ELR (cell line): ENCODE data around the gene DGKI.

Experiments used
- DNase-seq: peaks from one replicate; pipeline ENCODE4 v3.0.0-alpha.2; 2015; ENCODE audit warnings: low read depth

DGKI gene

DNA sequence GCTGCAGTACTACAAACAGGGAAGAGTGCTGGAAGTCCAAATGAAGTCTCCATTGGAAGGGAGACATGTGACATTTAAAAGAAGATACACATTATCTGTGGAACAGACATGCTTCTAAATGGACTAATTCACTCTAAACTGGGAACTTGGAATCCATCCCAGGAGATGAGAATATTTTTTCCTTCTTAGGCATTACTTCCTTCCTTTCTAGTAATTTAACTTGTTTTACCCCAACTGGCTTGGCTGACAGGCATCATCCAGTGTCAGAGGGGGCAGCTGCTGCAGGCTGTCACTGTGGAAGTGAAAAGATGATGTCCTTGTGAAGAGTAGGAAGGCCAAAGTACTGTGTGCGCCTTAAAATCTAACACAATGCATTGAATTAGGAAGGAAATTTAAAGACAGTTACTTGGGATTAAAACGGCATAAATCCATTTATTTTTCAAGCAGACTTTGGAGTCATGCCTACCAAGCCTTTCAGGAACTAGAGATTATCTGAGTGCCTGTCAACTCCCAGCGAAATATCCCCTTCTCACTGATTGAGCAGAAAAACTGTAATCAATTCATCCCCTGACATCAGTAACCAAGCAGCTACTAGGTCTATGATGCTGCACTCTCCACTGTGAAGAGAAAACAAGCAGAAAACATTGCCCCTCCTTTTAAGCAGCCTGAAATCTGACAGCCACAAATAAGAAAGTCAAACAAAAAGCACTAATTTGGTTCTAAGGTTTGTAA lies 161.2 kb downstream of the DGKI start:
- no peak for DNase-seq

DNA sequence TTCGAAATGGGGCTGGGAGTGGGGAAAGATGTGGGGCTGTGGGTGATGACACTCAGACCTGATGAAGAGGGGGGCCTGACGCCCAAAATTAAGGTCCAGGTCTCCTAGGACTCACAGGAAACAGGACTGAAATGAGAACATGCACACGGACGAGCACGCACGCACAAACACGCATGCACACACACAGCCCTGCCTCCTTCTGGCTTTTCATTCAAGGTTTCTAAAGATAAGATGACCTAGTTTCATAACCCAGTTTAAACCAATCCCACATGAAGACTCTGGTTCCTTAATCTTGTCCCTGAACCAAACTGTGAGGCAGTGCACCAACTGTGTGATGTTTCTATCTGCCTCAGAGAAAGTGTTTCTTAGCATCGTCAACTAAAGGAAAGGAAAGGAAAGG lies 162.0 kb downstream of the DGKI start:
- DNase-seq = no peak

DNA sequence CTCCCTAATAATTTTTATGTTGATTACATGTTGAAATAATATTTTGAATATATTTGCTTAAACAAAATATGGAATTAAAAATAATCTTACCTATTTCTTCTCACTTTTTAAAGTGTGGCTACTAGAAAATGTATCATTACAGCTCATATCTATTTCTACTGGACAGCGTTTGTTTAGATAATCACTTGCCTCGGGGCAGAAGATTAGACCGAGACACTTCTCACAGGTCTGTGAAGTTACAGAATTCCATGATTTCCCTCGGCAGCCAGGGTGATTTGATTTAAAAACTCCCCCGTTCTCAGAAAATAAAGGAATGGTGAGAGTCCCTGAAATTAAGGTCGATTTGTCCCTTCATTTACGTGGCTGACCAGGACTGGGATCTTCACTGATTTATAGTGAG lies 162.5 kb downstream of the DGKI start:
- no peak for DNase-seq

DNA sequence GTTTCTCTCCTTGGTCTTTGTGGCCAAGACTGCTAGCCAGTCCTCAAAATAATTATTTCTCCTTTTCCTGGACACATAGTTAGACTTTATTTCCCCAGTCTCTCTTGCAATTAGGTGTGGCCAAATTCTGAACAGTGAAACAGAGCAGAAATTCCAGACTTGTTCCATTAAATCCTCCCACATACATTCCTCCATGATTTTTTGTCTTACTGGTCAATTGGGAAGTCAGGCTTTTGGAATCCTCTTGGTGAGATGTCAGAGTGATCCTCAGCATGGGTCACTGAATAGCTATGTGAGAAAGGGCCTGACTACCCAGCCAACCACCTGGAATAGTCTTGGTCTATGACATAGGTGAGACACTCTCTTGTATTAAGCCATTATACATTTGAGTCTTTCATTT lies 164.2 kb downstream of the DGKI start:
- DNase-seq = peak; percentile 65

DNA sequence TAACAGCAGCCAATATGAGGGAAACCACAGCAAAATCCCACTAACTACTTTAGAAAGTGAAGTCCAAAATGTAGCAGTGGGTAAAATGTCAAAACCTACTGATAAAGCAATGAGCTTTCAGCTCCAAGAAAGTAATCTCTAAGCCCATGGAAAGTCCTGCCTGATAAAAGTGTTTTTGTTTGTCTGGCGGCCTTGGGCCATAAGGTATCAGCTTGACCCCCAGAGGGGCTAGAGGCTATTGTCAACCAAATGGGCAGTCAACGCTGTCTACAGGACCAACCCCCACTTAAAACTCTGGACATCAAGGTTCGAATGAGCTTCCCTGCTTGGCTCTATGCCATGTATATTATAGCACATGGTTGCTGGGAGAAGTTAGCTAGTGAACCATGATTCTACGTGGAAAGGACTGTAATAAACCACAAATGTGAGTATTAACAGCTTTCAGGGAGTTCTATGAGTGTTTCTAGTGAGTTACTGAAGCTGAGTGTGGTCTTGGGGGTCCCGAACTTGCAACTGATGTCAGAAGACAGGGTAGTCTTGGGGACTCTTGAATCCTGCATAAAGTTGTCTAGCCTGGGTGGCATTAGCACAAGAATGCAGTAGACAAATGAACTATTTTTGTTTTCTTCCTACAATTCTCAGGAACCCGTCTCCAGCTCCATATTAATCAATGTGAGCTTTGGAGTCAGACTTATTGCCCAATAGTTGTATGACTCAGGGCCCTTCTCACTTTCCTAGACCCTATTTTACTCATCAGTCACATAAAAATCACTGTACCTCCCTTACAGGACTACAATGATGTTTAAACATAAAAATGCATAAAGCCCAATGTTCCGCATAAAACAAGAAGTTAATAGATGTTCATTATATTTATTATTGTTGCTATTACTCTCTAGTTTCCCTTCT lies 164.9 kb downstream of the DGKI start:
- peak; percentile 80 for DNase-seq

DNA sequence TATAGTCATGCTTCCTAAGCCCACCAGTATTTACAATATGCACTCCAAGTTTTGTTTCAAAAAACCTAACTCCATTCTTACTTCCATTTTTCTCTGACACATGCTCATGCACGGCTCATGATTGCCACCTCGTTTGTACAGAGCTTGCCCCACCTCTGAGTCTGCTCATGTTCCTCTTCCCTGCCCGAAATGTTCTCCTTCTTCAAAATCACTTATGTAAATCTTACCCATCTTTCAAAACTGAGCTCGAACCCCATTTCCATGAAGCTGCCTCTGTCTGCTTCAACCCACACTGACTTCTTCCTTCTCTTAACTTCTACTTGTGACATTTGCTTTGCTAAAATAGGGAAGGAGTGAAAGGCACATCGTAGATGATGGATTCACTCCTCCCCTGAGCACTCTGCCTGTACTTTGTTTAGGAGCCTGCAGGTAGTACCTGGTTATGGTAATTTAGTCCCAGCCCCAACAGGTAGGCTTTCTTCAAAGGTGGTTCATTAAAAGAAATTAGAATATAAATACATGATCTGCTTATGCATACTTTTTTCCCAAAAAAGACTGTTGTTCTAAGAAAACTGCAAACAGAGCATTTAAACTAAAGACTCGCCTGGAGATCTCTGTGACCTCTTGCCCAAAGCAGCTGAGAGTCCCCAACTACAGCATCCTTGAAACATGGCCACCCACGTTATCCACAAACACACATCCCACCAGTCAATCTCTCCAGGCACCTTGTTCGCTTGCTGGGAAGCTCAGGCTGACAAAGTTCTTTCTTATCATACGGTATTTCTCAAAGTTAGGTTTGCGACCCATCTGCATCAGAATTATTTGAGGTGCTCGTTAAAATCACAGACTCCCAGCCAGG lies 172.0 kb downstream of the DGKI start:
- no peak for DNase-seq

DNA sequence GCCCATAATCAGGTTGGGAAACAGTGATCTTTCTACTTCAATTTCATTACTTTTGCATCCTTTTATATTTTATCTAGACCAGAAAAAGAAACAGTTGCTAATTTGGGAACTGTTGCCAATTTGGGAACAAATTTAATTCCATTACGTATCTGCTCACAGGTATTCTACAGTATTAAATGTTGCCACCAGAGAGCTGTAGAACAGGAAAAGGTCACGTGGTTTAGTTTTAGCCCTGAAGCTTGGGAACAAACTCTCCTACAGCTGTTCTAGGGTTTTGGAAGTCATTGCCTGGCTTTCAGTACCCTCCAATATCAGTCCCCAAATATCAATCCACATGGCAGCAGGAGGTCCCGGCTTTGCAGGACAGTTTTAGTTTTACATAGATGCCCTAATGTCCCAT lies 172.7 kb downstream of the DGKI start:
- DNase-seq = no peak

DNA sequence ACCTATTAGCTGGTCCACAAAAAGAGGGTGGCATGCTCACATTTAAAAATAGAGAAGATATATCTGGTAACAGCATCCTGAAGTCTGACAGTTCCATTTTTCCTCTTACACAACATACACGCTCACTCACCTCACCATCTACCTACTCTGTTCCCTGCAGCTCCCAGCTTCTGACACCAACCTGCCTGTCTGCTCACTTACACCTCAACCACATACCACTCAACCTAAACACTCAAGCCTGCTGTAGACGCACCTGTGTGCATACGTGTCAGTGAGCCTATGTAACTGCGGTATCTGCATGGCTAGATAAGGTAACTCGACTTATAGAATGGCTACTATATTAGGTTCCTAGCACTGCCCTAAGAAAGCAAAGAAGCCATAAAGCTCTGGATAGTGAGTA lies 174.9 kb downstream of the DGKI start:
- no peak for DNase-seq

DNA sequence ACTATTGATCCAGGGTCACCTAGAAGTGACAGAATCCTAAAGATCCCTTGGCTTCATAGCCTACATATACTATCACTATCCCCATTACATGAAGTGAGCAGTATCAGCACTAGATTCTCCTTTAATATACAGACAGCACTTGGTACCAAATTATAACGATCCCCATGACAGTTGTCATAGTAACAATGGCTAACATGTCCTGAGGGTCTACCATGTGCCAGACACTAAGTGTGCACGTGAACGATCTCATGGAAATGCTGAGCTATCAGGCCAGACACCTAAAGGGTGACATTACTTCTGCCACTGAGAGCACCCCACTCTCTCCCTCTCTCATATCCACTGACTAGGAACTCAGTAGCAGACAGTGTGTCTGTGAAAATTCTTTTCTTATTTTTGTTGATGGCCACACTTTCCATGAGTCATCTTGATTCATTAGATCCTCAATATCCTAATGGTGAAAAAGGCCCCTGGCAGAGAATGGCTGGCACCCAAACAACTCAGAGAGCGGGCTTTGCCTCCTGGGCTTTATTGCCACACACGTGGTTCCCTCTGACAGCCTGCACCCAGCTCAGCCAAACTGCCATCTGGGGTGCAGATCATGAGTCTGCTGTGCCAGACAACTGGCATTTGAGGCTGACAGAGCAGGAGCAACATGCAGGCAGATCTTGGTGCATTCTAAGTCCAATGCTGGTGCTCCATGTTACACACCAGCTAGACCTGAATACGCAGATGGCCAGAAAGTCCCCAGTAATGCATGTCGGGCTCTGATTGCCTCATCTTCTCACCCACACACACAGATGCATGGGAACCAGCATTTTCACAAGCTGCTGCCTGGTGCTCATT lies 176.3 kb downstream of the DGKI start:
- peak; percentile 54 for DNase-seq

DNA sequence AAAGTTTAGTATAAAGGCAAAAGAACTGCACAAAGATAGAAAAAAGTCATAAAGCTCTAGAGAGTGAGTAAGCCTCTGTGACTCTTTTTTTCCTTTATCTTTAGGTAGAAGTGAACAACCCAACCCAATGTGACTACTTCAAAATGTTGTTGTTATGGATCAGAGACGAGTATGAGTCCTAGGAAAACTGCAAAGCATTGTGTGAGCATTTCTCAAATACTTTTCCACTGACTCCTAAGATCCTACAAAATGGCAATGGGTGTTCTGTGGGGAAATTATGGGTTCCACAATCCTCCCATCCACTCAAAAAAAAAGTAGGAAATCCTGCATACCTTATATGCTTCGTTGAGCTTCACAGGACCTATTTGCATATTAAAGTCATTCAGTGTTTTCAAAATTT lies 177.1 kb downstream of the DGKI start:
- DNase-seq = peak; percentile 52

DNA sequence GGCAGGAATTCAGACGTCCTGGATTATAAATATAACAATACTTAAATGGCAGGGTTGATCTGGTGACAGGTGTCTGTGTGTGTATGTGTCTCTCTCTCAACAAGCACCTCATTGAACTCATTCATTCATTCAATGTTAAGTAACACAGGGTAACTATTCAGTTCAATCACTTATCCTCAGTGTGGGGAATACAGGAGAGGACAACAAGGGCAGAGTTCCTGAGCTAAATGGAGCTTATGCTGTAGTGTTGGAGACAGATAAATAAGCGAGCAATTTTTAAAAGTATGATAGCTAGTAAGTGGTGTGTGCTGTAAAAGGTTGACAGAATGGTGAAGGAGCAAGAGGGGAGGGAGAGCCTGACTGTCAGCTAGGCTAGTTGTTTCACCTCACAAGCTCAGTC lies 178.4 kb downstream of the DGKI start:
- no peak for DNase-seq

DNA sequence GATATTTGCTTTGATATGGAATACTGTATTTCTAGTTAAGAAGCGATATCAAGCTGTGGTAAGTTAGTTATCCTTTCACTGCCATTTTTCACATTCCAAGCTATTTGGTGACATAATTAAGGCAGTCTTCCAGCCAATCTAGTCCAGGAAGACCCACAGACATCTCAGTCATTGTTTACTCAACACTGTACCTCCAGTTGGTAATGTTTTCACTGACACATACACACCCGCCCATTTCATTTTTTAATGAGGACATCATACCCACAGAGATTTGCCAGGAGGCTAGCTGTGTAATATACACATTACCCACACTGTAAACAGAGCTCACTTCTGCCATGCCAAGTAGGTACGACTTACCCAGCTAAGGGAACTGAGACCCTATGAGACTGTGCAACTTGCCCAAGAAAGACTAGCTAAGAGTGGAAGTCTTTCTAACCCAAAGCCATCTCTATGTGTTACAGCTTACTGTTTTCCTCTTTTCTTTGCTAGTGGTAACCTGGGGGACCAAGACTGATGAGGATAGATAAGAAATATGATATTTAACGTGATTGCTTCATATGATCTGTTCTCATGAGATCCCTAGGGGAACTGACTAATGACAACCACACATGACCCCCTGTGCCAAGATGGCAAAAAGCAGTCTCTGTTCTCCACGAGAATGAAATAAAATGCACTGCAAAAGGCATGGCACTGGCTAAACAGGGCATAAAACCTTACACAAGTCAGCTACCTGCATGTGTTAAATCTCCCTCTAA lies 179.0 kb downstream of the DGKI start:
- DNase-seq = peak; percentile 79

DNA sequence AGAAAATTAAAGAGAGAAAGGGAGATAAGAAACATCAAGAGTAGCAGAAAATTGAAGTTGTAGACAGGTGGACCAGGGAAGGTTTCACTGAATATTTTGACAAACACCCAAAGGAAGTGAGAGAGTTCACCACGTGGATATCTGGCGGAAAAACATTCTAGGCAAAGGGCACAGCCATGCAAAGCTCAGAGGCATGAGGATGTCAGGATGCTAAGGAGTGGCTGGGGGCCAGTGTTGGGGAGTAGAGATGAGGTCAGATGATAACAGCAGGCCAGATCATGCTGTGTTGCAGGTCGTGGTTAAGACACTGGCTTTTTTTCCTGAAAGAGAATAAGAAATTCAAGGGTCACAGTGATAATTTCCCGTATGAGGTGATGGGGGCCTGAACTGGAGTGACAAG lies 181.9 kb downstream of the DGKI start:
- peak; percentile 3 for DNase-seq

DNA sequence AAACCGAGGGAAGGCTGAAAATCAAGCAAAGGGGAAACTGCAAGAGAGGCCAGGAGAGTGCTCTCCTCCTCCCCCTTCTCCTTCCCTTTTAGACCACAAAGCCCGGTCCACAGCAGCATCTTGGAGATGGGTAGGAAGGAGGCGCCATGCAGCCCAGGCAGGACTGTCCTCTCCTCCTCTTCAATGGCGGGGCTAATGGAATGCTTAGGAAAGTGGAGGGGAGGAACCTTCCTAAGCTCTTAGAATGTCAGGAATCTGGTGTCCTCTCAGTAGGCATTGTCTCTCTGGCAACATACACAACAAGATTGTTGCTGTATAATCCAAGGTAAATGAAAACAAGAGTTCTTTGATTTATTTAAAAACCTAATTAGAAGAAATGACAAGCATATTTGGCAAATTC lies 185.1 kb downstream of the DGKI start:
- DNase-seq = no peak

DNA sequence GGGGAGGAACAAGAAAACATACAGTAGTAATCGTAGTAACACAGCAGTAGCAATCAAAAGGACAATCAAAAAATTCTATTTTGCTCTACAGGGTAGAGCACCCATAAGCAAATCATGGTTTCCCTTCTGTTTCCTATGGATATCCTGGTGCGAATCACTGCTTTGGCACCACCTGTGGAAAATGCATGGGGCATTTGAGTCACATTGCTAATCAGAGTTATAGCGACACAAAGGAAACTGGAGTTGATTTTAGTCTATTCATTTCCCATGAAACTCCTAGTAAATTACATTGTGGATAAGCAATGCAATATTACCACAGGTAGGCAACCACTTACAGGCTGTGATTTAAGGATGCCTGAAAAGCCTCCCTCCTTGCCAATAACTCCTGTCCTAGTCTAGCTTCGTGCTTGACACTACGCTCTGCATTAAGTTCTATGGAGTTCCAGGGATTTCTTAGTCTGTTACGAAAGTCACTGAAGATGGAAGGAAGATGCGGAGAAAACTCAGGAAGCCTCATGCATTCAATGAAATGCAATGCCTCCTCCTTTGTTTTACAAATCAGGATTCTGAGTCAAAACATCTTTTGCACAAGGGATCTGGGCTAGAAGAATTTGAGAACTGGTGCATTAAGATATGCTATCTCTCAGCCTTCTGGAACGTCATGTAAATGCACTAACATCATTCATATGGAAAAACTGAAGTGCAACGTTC lies 188.4 kb downstream of the DGKI start:
- no peak for DNase-seq

DNA sequence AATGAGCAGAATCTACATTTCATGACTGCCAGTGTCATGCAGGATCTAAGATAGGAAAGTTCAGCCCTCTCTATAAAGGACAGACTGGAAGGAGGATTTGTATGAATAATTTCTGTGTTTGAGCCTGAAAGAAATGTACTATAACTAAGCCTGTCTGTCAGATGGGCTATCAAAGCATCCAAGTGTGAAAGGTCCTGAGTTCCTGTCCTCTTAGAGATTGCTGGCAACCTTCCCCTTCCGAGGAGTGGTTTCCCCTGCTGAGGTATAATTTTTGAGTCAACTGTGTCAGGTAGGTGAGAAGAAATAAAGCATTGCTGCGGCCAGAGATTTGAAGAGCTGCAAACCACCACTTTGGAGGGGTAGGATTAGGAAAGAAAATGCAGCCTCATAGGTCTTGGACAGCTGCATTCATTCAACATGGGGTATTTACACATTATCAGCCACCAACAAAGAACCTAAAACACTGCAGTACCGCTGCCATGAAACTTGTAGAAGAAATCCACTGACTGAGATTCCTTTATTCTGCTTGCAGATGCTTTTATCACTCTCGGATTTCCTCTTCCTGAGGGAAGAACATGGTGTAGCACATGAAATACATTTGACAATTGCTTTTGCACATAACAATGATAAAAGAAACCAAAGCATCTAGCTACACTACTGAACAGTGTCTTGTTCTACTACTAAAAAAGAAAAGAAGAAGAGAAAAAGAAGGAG lies 189.1 kb downstream of the DGKI start:
- no peak for DNase-seq

DNA sequence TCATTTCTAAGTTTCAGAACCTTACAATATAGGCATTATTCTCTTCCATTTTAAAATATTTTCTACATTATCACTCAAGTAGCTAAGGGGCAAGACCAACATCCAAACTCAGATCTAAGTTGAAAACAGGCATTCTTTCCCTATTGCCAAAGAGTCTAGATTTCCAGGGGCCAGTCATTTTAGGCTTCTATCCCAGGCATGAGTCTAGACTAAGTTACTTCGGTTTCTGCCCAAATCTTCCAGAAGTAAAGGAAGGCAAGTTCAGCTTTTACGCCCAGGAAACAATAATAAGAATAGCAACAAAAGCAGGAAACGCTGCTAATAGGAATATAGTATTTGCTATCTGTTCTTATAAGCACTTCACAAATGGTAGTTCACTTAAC lies 189.9 kb downstream of the DGKI start:
- no peak for DNase-seq

DNA sequence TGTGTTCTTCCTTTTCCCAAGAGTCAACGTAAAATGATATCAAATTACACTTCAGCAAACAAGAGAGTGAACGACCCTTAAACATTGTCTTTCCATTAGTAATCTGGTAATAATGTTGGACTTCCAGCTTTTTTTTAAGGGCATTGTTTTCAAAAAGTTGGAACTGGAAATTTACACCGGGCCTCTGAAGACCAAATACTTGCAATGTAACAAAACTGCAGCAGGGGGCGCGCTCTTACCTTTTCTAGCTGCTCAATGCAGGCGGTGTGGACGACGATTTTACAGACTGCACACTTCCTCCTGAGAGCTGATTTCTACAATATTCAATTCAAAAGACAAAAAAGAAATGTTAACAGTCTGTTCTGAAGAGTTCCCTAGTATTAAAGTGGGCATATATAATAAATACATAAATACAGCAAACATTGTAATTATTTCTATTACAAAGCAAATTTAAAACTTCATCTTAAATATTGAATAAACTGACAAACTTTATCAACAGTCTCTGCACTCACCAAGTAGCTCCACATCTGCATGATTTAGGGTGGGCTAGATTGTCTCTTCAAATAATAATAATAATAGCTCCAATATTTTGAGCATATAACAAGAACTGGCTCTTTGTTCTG lies 190.4 kb downstream of the DGKI start:
- DNase-seq = peak; percentile 78

DNA sequence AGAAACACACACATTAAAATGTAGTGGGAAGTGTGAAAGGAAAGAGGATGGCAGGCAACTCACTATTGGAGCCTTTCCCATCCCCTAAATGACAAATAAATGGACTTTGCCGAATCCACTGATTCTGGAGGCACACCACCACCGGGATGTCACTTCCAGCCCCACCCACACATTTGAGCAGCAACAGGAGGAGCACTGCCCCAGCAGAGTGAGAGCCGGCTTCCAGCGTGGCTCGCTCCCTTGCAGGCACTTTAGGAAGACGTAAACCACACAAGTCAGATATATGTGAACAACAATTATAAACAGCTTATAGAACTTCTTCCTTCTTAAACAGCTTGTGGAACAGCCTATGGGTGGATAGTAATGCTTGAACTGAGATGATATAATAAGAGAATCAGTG lies 191.0 kb downstream of the DGKI start:
- no peak for DNase-seq
